Stimulated activated memory B cell treated with anti-CD40 and anti-IgM and Interleukin-4, amounts not matched to agents 10 μg/mL and 1 μg/mL and 100 μg/mL, for 72 hours (primary cell): ENCODE data around the gene CCNB3.
"Not testable (repeated sequence)": the region's sequence is repeated elsewhere in the genome, so short reads cannot be mapped to it uniquely, and the experiment has no call there.

ENCODE experiments used
- ATAC-seq: fragments of 150-1000 bp; cut with Tn5 transposase; 2 replicates; pipeline ENCODE4 v1.10.0; 2021
- H3K27ac Mint-ChIP-seq: one replicate; pipeline ENCODE4 v1.8.0; 2022; ENCODE audit warnings: mild to moderate bottlenecking, mixed read lengths
- H3K27me3 Mint-ChIP-seq: one replicate; pipeline ENCODE4 v1.8.0; 2022; ENCODE audit warnings: mixed read lengths
- H3K36me3 Mint-ChIP-seq: one replicate; pipeline ENCODE4 v1.8.0; 2022; ENCODE audit warnings: mixed read lengths
- H3K4me1 Mint-ChIP-seq: one replicate; pipeline ENCODE4 v1.8.0; 2022; ENCODE audit warnings: mixed read lengths
- H3K4me3 Mint-ChIP-seq: one replicate; pipeline ENCODE4 v1.8.0; 2022; ENCODE audit warnings: mild to moderate bottlenecking, moderate library complexity, mixed read lengths
- H3K9me3 Mint-ChIP-seq: one replicate; pipeline ENCODE4 v1.8.0; 2022; ENCODE audit warnings: mixed read lengths

CCNB3 gene

GRCh38 chrX:50202539-50202938 is 2.0 kb upstream of the CCNB3 start:
- Mint-ChIP-seq H3K27me3 (peaks cover 9% of the 10 kb centered on the region), H3K4me3 (no peak overlapping the region)

GRCh38 chrX:50206753-50207152 is 2.2 kb downstream of the CCNB3 start:
- no peaks in the 10 kb centered on the region for H3K36me3 Mint-ChIP-seq
- no peaks in the 10 kb centered on the region for H3K4me1 Mint-ChIP-seq
- no peak for ATAC-seq
- no peaks in the 10 kb centered on the region for H3K9me3 Mint-ChIP-seq
- no peak overlapping the region for H3K4me3 Mint-ChIP-seq
- H3K27me3 Mint-ChIP-seq, result no peaks in the 10 kb centered on the region
- H3K27ac Mint-ChIP-seq, result no peak overlapping the region

More at GRCh38 chrX:50202539-50202938, 2.0 kb upstream of the CCNB3 start:
- Mint-ChIP-seq H3K9me3 (no peaks in the 10 kb centered on the region), H3K27ac (no peak overlapping the region), H3K4me1 (no peaks in the 10 kb centered on the region), H3K36me3 (no peaks in the 10 kb centered on the region)
- ATAC-seq, result no peak

- no peaks in the 10 kb centered on the region for H3K36me3 Mint-ChIP-seq
- H3K27me3 Mint-ChIP-seq, result no peaks in the 10 kb centered on the region
- no peak overlapping the region for H3K27ac Mint-ChIP-seq
- no peaks in the 10 kb centered on the region for H3K9me3 Mint-ChIP-seq
- no peak for ATAC-seq
- no peak overlapping the region for H3K4me3 Mint-ChIP-seq
- no peaks in the 10 kb centered on the region for H3K4me1 Mint-ChIP-seq
These were observed 6.9 kb downstream of the CCNB3 start for GRCh38 chrX:50211510-50211909.

- Mint-ChIP-seq H3K27me3 (no peaks in the 10 kb centered on the region), H3K4me1 (no peaks in the 10 kb centered on the region), H3K27ac (no peak overlapping the region), H3K4me3 (no peak overlapping the region), H3K36me3 (no peaks in the 10 kb centered on the region), H3K9me3 (no peaks in the 10 kb centered on the region)
- no peak for ATAC-seq
These were observed 76.7 kb downstream of the CCNB3 start for GRCh38 chrX:50281253-50281652.

GRCh38 chrX:50327235-50327634 is 122.7 kb downstream of the CCNB3 start:
- no peaks in the 10 kb centered on the region for H3K36me3 Mint-ChIP-seq
- H3K4me1 Mint-ChIP-seq, result no peaks in the 10 kb centered on the region
- ATAC-seq, result no peak
- no peak overlapping the region for H3K27ac Mint-ChIP-seq
- no peak overlapping the region for H3K4me3 Mint-ChIP-seq
- H3K27me3 Mint-ChIP-seq, result no peaks in the 10 kb centered on the region
- H3K9me3 Mint-ChIP-seq, result no peaks in the 10 kb centered on the region

- not testable (repeated sequence) for H3K9me3 Mint-ChIP-seq, H3K27me3 Mint-ChIP-seq, H3K36me3 Mint-ChIP-seq, H3K4me3 Mint-ChIP-seq, H3K4me1 Mint-ChIP-seq, ATAC-seq, H3K27ac Mint-ChIP-seq
These were observed 128.1 kb downstream of the CCNB3 start for GRCh38 chrX:50332668-50333067.

- Mint-ChIP-seq H3K4me1 (no peaks in the 10 kb centered on the region), H3K27me3 (no peaks in the 10 kb centered on the region), H3K36me3 (no peaks in the 10 kb centered on the region), H3K4me3 (no peak overlapping the region), H3K27ac (no peak overlapping the region), H3K9me3 (peaks cover 6% of the 10 kb centered on the region)
- no peak for ATAC-seq
These were observed 128.7 kb downstream of the CCNB3 start for GRCh38 chrX:50333308-50333707.

- Mint-ChIP-seq H3K27me3 (no peaks in the 10 kb centered on the region), H3K36me3 (no peaks in the 10 kb centered on the region), H3K4me1 (no peaks in the 10 kb centered on the region), H3K27ac (no peak overlapping the region), H3K4me3 (no peak overlapping the region), H3K9me3 (no peaks in the 10 kb centered on the region)
- ATAC-seq, result no peak
These were observed 139.4 kb downstream of the CCNB3 start for GRCh38 chrX:50343917-50344316.

- Mint-ChIP-seq H3K36me3 (no peaks in the 10 kb centered on the region), H3K9me3 (no peaks in the 10 kb centered on the region), H3K4me1 (no peaks in the 10 kb centered on the region), H3K27ac (no peak overlapping the region), H3K4me3 (no peak overlapping the region), H3K27me3 (no peaks in the 10 kb centered on the region)
- no peak for ATAC-seq
These were observed 168.4 kb downstream of the CCNB3 start for GRCh38 chrX:50372966-50373365.

GRCh38 chrX:50375481-50376267 is 171.1 kb downstream of the CCNB3 start:
- no peak overlapping the region for H3K27ac Mint-ChIP-seq
- no peak for ATAC-seq
- H3K4me3 Mint-ChIP-seq, result no peak overlapping the region
- H3K4me1 Mint-ChIP-seq, result no peaks in the 10 kb centered on the region
- H3K9me3 Mint-ChIP-seq, result no peaks in the 10 kb centered on the region
- no peaks in the 10 kb centered on the region for H3K27me3 Mint-ChIP-seq
- H3K36me3 Mint-ChIP-seq, result no peaks in the 10 kb centered on the region

- no peak overlapping the region for H3K27ac Mint-ChIP-seq
- H3K27me3 Mint-ChIP-seq, result no peaks in the 10 kb centered on the region
- ATAC-seq, result no peak
- H3K9me3 Mint-ChIP-seq, result no peaks in the 10 kb centered on the region
- H3K36me3 Mint-ChIP-seq, result no peaks in the 10 kb centered on the region
- H3K4me1 Mint-ChIP-seq, result no peaks in the 10 kb centered on the region
- no peak overlapping the region for H3K4me3 Mint-ChIP-seq
These were observed 177.3 kb downstream of the CCNB3 start for GRCh38 chrX:50381729-50382415.

GRCh38 chrX:50386520-50386919 is 182.0 kb downstream of the CCNB3 start:
- H3K36me3 Mint-ChIP-seq, result no peaks in the 10 kb centered on the region
- no peak overlapping the region for H3K27ac Mint-ChIP-seq
- H3K9me3 Mint-ChIP-seq, result no peaks in the 10 kb centered on the region
- no peak for ATAC-seq
- H3K4me1 Mint-ChIP-seq, result no peaks in the 10 kb centered on the region
- no peak overlapping the region for H3K4me3 Mint-ChIP-seq
- H3K27me3 Mint-ChIP-seq, result peaks cover 13% of the 10 kb centered on the region

- Mint-ChIP-seq H3K4me1 (no peaks in the 10 kb centered on the region), H3K27ac (no peak overlapping the region), H3K36me3 (no peaks in the 10 kb centered on the region), H3K4me3 (no peak overlapping the region), H3K27me3 (peaks cover 43% of the 10 kb centered on the region), H3K9me3 (no peaks in the 10 kb centered on the region)
- ATAC-seq, result no peak
These were observed 189.3 kb downstream of the CCNB3 start for GRCh38 chrX:50393902-50394301.
